CD4-positive, CD25-positive, alpha-beta regulatory T cell (primary cell): ENCODE data around the gene CCNY. TPM values are rescaled to one million over a fixed set of nuclear protein-coding genes. Genes with fewer than 3 reads are reported as not detected.
A peak's percentile ranks its signal among the peaks of the same experiment; 100 is the strongest.

Experiments
- ATAC-seq, 2 donors: fragments of 150-1000 bp; cut with Tn5 transposase; one replicate each; pipeline ENCODE4 v1.10.0; 2021; ENCODE audit warnings: low read depth in 2 of 2, moderate number of reproducible peaks in 2 of 2, moderate library complexity in 1 of 2
- DNase-seq, 3 donors: peaks; one replicate each; pipeline versions ENCODE4 v3.0.0 to v3.0.0-alpha.2; 2012 to 2022; ENCODE audit warnings: mixed read lengths in 1 of 3
- H3K27ac ChIP-seq: one replicate; pipeline ENCODE4 v1.7.0; 2013; ENCODE audit warnings: mild to moderate bottlenecking, low read length; ENCODE audit not compliant: insufficient read depth, poor library complexity, severe bottlenecking
- H3K27me3 ChIP-seq: one replicate; pipeline ENCODE4 v1.7.0; 2013; ENCODE audit warnings: low read length; ENCODE audit not compliant: control insufficient read depth, insufficient read depth
- H3K36me3 ChIP-seq: one replicate; pipeline ENCODE4 v1.7.0; 2013; ENCODE audit warnings: mild to moderate bottlenecking, low read length, moderate library complexity; ENCODE audit not compliant: control insufficient read depth, insufficient read depth
- H3K4me1 ChIP-seq: 2 replicates; pipeline ENCODE4 v1.7.0; 2013; ENCODE audit warnings: mild to moderate bottlenecking, low read length; ENCODE audit not compliant: insufficient read depth, control insufficient read depth, poor library complexity, severe bottlenecking
- H3K4me3 ChIP-seq: one replicate; pipeline ENCODE4 v1.7.0; 2013; ENCODE audit warnings: low read depth, mild to moderate bottlenecking, low read length, moderate library complexity
- H3K9me3 ChIP-seq, 2 experiments: 1 replicate in 1 of 2; 2 replicates in 1 of 2; pipeline ENCODE4 v1.7.0; 2013; ENCODE audit warnings: low read length in 2 of 2, mild to moderate bottlenecking in 1 of 2, moderate library complexity in 1 of 2; ENCODE audit not compliant: control insufficient read depth in 2 of 2
- H3K27ac Mint-ChIP-seq, 3 donors: one replicate each; pipeline ENCODE4 v1.8.0; 2020 to 2022; ENCODE audit warnings: mild to moderate bottlenecking in 3 of 3, mixed read lengths in 3 of 3, moderate library complexity in 2 of 3
- H3K27me3 Mint-ChIP-seq: one replicate; pipeline ENCODE4 v1.8.0; 2022; ENCODE audit warnings: mild to moderate bottlenecking, mixed read lengths
- H3K36me3 Mint-ChIP-seq: one replicate; pipeline ENCODE4 v1.8.0; 2020; ENCODE audit warnings: mixed read lengths
- H3K4me1 Mint-ChIP-seq, 4 donors: one replicate each; pipeline ENCODE4 v1.8.0; 2020 to 2022; ENCODE audit warnings: mixed read lengths in 4 of 4, mild to moderate bottlenecking in 1 of 4
- H3K4me3 Mint-ChIP-seq, 4 donors: one replicate each; pipeline ENCODE4 v1.8.0; 2020 to 2022; ENCODE audit warnings: mild to moderate bottlenecking in 4 of 4, mixed read lengths in 4 of 4, moderate library complexity in 3 of 4
- H3K9me3 Mint-ChIP-seq, 7 donors: one replicate each; pipeline ENCODE4 v1.8.0; 2020 to 2022; ENCODE audit warnings: mixed read lengths in 7 of 7, mild to moderate bottlenecking in 3 of 7, moderate library complexity in 2 of 7
- polyA plus RNA-seq, 4 donors: library from polyadenylated mRNA; unstranded; fragments of 300-500 nt; fragmentation: Illumina TruSeq; gene quantifications; one replicate each; pipeline ENCODE4 v1.2.3, GENCODE V29; 2021
- total RNA-seq: library from RNA; stranded (reverse); gene quantifications from one replicate; pipeline ENCODE4 v1.2.3, GENCODE V29; 2022

The CCNY gene
- total and polyA plus RNA-seq, 5 donors from 2014 or later: 6.4 to 58.3 (median 13.1) TPM

GRCh38 chr10:35574924-35575352, 238.6 kb downstream of the CCNY start:
- no peaks in the 10 kb centered on the region for H3K27me3 Mint-ChIP-seq
- no peak overlapping the region for H3K4me3 Mint-ChIP-seq
- no peak overlapping the region for H3K27ac ChIP-seq
- DNase-seq (no peak), ATAC-seq (no peak)
- H3K27me3 ChIP-seq: no peaks in the 10 kb centered on the region
- no peaks in the 10 kb centered on the region for H3K4me1 ChIP-seq
- H3K9me3 ChIP-seq: no peaks in the 10 kb centered on the region
- H3K36me3 Mint-ChIP-seq: peaks cover 15% of the 10 kb centered on the region
- H3K4me3 ChIP-seq: no peak overlapping the region
- H3K4me1 Mint-ChIP-seq: peaks cover 0 to 10% (median 0%) of the 10 kb centered on the region in 4 donors
- H3K27ac Mint-ChIP-seq: no peak overlapping the region
- H3K9me3 Mint-ChIP-seq: peaks cover 0 to 7% (median 0%) of the 10 kb centered on the region in 7 donors
- peaks cover 10% of the 10 kb centered on the region for H3K36me3 ChIP-seq

- H3K36me3 Mint-ChIP-seq: peaks cover 15% of the 10 kb centered on the region
- H3K27me3 Mint-ChIP-seq: no peaks in the 10 kb centered on the region
- ATAC-seq (no peak), DNase-seq (no peak)
- Histone ChIP-seq H3K4me1 (no peaks in the 10 kb centered on the region), H3K27me3 (no peaks in the 10 kb centered on the region), H3K27ac (no peak overlapping the region), H3K4me3 (no peak overlapping the region), H3K36me3 (peaks cover 6% of the 10 kb centered on the region), H3K9me3 (no peaks in the 10 kb centered on the region)
- H3K4me1 Mint-ChIP-seq: peaks cover 0 to 10% (median 0%) of the 10 kb centered on the region in 4 donors
- no peak overlapping the region for H3K4me3 Mint-ChIP-seq
- H3K9me3 Mint-ChIP-seq: peaks cover 0 to 7% (median 0%) of the 10 kb centered on the region in 7 donors
- H3K27ac Mint-ChIP-seq: no peak overlapping the region
Measured at GRCh38 chr10:35575640-35576039, 239.3 kb downstream of the CCNY start.

- Histone ChIP-seq H3K36me3 (peaks cover 4% of the 10 kb centered on the region), H3K27ac (no peak overlapping the region), H3K4me1 (no peaks in the 10 kb centered on the region), H3K27me3 (no peaks in the 10 kb centered on the region), H3K9me3 (no peaks in the 10 kb centered on the region), H3K4me3 (no peak overlapping the region)
- no peak for DNase-seq
- no peaks in the 10 kb centered on the region for H3K27me3 Mint-ChIP-seq
- no peak overlapping the region for H3K4me3 Mint-ChIP-seq
- no peaks in the 10 kb centered on the region for H3K4me1 Mint-ChIP-seq
- ATAC-seq: no peak
- H3K27ac Mint-ChIP-seq: peak overlapping the region in 1 of 3 donors; percentile 16
- H3K36me3 Mint-ChIP-seq: peaks cover 15% of the 10 kb centered on the region
- H3K9me3 Mint-ChIP-seq: peaks cover 0 to 7% (median 0%) of the 10 kb centered on the region in 7 donors
Measured at GRCh38 chr10:35576730-35577129, 240.4 kb downstream of the CCNY start.

- no peak overlapping the region for H3K27ac Mint-ChIP-seq
Measured at GRCh38 chr10:35577926-35578617, 241.8 kb downstream of the CCNY start.

GRCh38 chr10:35578618-35578956, 242.3 kb downstream of the CCNY start:
- Mint-ChIP-seq H3K27ac (no peak overlapping the region), H3K9me3 (peaks cover 0 to 7% (median 0%) of the 10 kb centered on the region in 7 donors), H3K36me3 (peaks cover 10% of the 10 kb centered on the region), H3K4me3 (no peak overlapping the region), H3K27me3 (no peaks in the 10 kb centered on the region), H3K4me1 (no peaks in the 10 kb centered on the region)
- Histone ChIP-seq H3K4me3 (no peak overlapping the region), H3K27me3 (no peaks in the 10 kb centered on the region), H3K36me3 (no peaks in the 10 kb centered on the region), H3K9me3 (no peaks in the 10 kb centered on the region), H3K27ac (no peak overlapping the region), H3K4me1 (no peaks in the 10 kb centered on the region)
- ATAC-seq (no peak), DNase-seq (no peak)

More at GRCh38 chr10:35577926-35578617, 241.8 kb downstream of the CCNY start:
- no peaks in the 10 kb centered on the region for H3K4me1 ChIP-seq
- DNase-seq (no peak), ATAC-seq (no peak)
- H3K4me3 ChIP-seq: no peak overlapping the region
- no peak overlapping the region for H3K27ac ChIP-seq
- Mint-ChIP-seq H3K9me3 (peaks cover 0 to 7% (median 0%) of the 10 kb centered on the region in 7 donors), H3K27me3 (no peaks in the 10 kb centered on the region), H3K36me3 (peaks cover 12% of the 10 kb centered on the region), H3K4me3 (no peak overlapping the region), H3K4me1 (no peaks in the 10 kb centered on the region)
- H3K36me3 ChIP-seq: no peaks in the 10 kb centered on the region
- H3K9me3 ChIP-seq: no peaks in the 10 kb centered on the region
- no peaks in the 10 kb centered on the region for H3K27me3 ChIP-seq

- no peaks in the 10 kb centered on the region for H3K27me3 Mint-ChIP-seq
- no peaks in the 10 kb centered on the region for H3K9me3 ChIP-seq
- H3K36me3 ChIP-seq: no peaks in the 10 kb centered on the region
- no peak overlapping the region for H3K4me3 ChIP-seq
- H3K27me3 ChIP-seq: no peaks in the 10 kb centered on the region
- H3K4me1 Mint-ChIP-seq: no peaks in the 10 kb centered on the region
- peaks cover 0 to 7% (median 0%) of the 10 kb centered on the region in 7 donors for H3K9me3 Mint-ChIP-seq
- no peak overlapping the region for H3K27ac ChIP-seq
- ATAC-seq: no peak
- no peak overlapping the region for H3K27ac Mint-ChIP-seq
- no peak overlapping the region for H3K4me3 Mint-ChIP-seq
- H3K4me1 ChIP-seq: no peaks in the 10 kb centered on the region
- DNase-seq: no peak
- H3K36me3 Mint-ChIP-seq: peaks cover 6% of the 10 kb centered on the region
Measured at GRCh38 chr10:35579116-35579515, 242.8 kb downstream of the CCNY start.

GRCh38 chr10:35579726-35580422, 243.6 kb downstream of the CCNY start:
- no peaks in the 10 kb centered on the region for H3K36me3 ChIP-seq
- no peaks in the 10 kb centered on the region for H3K9me3 ChIP-seq
- ATAC-seq: no peak
- Mint-ChIP-seq H3K27me3 (no peaks in the 10 kb centered on the region), H3K4me3 (no peak overlapping the region), H3K27ac (no peak overlapping the region), H3K9me3 (peaks cover 0 to 7% (median 0%) of the 10 kb centered on the region in 7 donors), H3K36me3 (peaks cover 6% of the 10 kb centered on the region), H3K4me1 (no peaks in the 10 kb centered on the region)
- no peaks in the 10 kb centered on the region for H3K4me1 ChIP-seq
- H3K27ac ChIP-seq: no peak overlapping the region
- no peak overlapping the region for H3K4me3 ChIP-seq
- no peaks in the 10 kb centered on the region for H3K27me3 ChIP-seq
- DNase-seq: no peak

- Histone ChIP-seq H3K9me3 (no peaks in the 10 kb centered on the region), H3K4me3 (no peak overlapping the region), H3K27me3 (no peaks in the 10 kb centered on the region), H3K36me3 (no peaks in the 10 kb centered on the region), H3K27ac (no peak overlapping the region), H3K4me1 (no peaks in the 10 kb centered on the region)
- ATAC-seq (no peak), DNase-seq (no peak)
- Mint-ChIP-seq H3K4me1 (no peaks in the 10 kb centered on the region), H3K36me3 (peaks cover 3% of the 10 kb centered on the region), H3K27ac (no peak overlapping the region), H3K27me3 (no peaks in the 10 kb centered on the region), H3K4me3 (no peak overlapping the region), H3K9me3 (peaks cover 0 to 6% (median 0%) of the 10 kb centered on the region in 7 donors)
Measured at GRCh38 chr10:35580423-35580770, 244.1 kb downstream of the CCNY start.
